ENCODE data around the gene TSLP. TPM values are rescaled to one million over a fixed set of nuclear protein-coding genes. Genes with fewer than 3 reads are reported as not detected.
A peak's percentile ranks its signal among the peaks of the same experiment; 100 is the strongest.

TSLP gene
- total and polyA plus RNA-seq, 2 of the 4 experiments (the other 2 are of a cell fraction), result 0.54 to 1.6 TPM

DNA sequence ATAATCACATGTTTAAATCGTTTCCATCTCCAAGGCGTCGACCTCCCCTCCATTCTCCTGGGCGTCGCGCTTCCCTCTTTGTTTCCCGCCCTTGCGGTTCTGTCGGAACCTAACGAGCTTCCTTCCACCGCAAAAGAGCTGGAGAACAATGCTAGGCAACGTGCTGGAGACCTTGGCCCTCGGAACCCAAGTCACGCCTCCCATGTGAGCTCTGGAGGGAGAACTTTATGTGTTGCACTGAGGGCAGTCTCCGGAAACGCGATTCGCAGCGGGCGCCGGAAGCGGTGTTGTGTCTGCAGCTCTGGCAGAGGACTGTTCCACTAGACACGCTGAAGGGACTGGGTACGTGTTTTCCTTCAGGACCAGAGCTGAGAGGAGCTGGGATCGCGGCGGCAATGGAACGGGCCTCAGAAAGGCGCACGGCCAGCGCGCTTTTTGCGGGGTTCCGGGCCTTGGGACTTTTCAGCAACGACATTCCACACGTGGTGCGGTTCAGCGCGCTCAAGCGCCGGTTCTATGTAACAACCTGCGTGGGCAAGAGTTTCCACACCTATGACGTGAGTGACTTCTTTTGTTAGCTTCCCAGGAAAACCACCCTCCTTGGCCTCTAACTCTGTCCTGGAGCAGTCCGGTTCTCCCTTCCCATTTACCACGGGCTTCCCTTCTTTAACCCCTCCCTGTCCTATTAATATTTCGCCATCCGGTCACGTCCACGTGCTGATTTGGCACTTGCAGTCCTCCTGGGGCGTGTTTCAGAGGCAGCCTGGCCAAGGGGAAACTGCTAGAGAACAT lies 20.7 kb downstream of the TSLP start, which contains the start of gene WDR36:
Gene WDR36, plus strand, starts transcription at position 287 of the 792 bp plus-strand sequence. Its CDS starts 109 bp downstream, at position 396.
- in situ Hi-C loops (cut with MboI; ENCODE audit: low sequenced_read_pairs), result loop anchor here (10.0 kb wide), 1 partner anchor 337 kb away; no protein-coding TSS in a partner anchor
- Histone ChIP-seq H2BK20ac (ENCODE audit: low read depth, low read length) (peak within 1 kb of the TSS; percentile 88; the same call in 1 of the 2 replicates), H3K9me3 (ENCODE audit: control insufficient read depth, insufficient read depth, low read length) (no peaks in the 10 kb centered on the region), H3K27me3 (ENCODE audit: control insufficient read depth, insufficient read depth, low read length) (no peaks in the 10 kb centered on the region), H2BK5ac (ENCODE audit: low read depth, low read length, poor library complexity, severe bottlenecking) (peak within 1 kb of the TSS; percentile 86), H3K4me1 (ENCODE audit: control insufficient read depth, insufficient read depth, low read length) (peaks cover 4% of the 10 kb centered on the region; the same call in 1 of the 2 replicates), H3K79me1 (ENCODE audit: low read depth in 1 of 2, low read length in 2 of 2) (peaks cover 5 to 15% of the 10 kb centered on the region in 2 experiments; a peak in 2 of 4 replicates), H4K91ac (ENCODE audit: insufficient read depth, low read depth, low read length) (peak within 1 kb of the TSS; percentile 87), H3K14ac (replicated peaks; ENCODE audit: low read depth, low read length) (peak within 1 kb of the TSS; percentile 93), H3K4me2 (ENCODE audit: low read depth, low read length) (peak within 1 kb of the TSS; percentile 94), H3K23ac (ENCODE audit: low read depth, low read length) (peak within 1 kb of the TSS; percentile 91), H4K5ac (ENCODE audit: low read depth, low read length) (peak within 1 kb of the TSS; percentile 100), H3K9ac (ENCODE audit: low read depth, low read length) (peak within 1 kb of the TSS; percentile 85), H3K9me1 (ENCODE audit: insufficient read depth, low read length) (no peaks in the 10 kb centered on the region), H2BK15ac (ENCODE audit: low read depth, low read length) (peak within 1 kb of the TSS; percentile 80; the same call in 1 of the 3 replicates), H4K20me1 (ENCODE audit: insufficient read depth, low read length) (peaks cover 4% of the 10 kb centered on the region; the same call in 1 of the 2 replicates), H2AFZ (replicated peaks; ENCODE audit: low read length, poor library complexity) (peak within 1 kb of the TSS; percentile 100), H3K36me3 (ENCODE audit: control insufficient read depth, insufficient read depth, low read length) (no peaks in the 10 kb centered on the region; the same call in 1 of the 2 replicates), H2BK120ac (ENCODE audit: low read depth, low read length) (peak within 1 kb of the TSS; percentile 97), H2AK9ac (replicated peaks; ENCODE audit: low read depth, low read length, poor library complexity) (peak within 1 kb of the TSS; percentile 93), H3K18ac (ENCODE audit: low read depth, low read length) (peak within 1 kb of the TSS; percentile 91), H3K4me3 (ENCODE audit: insufficient read depth, low read depth, low read length) (peak within 1 kb of the TSS; percentile 87), H4K8ac (ENCODE audit: low read depth in 2 of 2, low read length in 2 of 2) (peak within 1 kb of the TSS; percentile 74 to 99), H3K56ac (ENCODE audit: extremely low read depth, insufficient read depth, low read length) (peak within 1 kb of the TSS; percentile 86), H3K4ac (ENCODE audit: low read depth, low read length) (peak within 1 kb of the TSS; percentile 97), H2AK5ac (ENCODE audit: low read depth, low read length) (peak within 1 kb of the TSS; percentile 55), H3K27ac (ENCODE audit: insufficient read depth, low read length) (peak within 1 kb of the TSS; percentile 87)
- 4% methylated on average over 20 of the region's 50 CpGs; no CpG with 5 or more reads in 1 of the 2 experiments for WGBS, 2 experiments (ENCODE audit: extremely low coverage in 2 of 2, insufficient read length in 1 of 2)
- dilution Hi-C loops (cut with HindIII; ENCODE audit: low sequenced_read_pairs, unreplicated experiment), result no loop called here
- peak; percentile 98 for ATAC-seq (ENCODE audit: low read depth)
- intact Hi-C loops (cut with micrococcal nuclease), result loop anchor here (2.0 to 5.0 kb wide), 2 partner anchors 17 to 190 kb away; no protein-coding TSS in a partner anchor
- POLR2A ChIA-PET (ENCODE audit: unreplicated experiment), result interaction anchor here (2.1 kb wide), 1 partner anchor 175 kb away, joined by 7 read pairs; no protein-coding TSS in a partner anchor
- peak; percentile 92 for DNase-seq
- CTCF ChIA-PET, result no interaction called here
- no TSS peak for BruUV-seq (replicated peaks)
- TF ChIP-seq RCOR1 (IDR thresholded peaks at IDR 0.05; ENCODE audit: insufficient replicate concordance, low read length) (peak; percentile 22), MXI1 (IDR thresholded peaks at IDR 0.05; ENCODE audit: borderline replicate concordance, low read depth, low read length) (peak; percentile 93), MAFK (IDR thresholded peaks at IDR 0.05; ENCODE audit: low read depth, low read length) (no peak), SMC3 (IDR thresholded peaks at IDR 0.05; ENCODE audit: low read depth, low read length) (no peak; the same call in 1 of the 2 replicates), MAZ (IDR thresholded peaks at IDR 0.05; ENCODE audit: borderline replicate concordance, low read depth, low read length) (peak; percentile 54; the same call in 1 of the 2 replicates), CHD1 (IDR thresholded peaks at IDR 0.05; ENCODE audit: low read depth, low read length) (0 out of 2 replicates have a peak, but pooled peaks have one; percentile 57), CEBPB (IDR thresholded peaks at IDR 0.05; ENCODE audit: low read depth, low read length) (peak; percentile 64), BHLHE40 (IDR thresholded peaks at IDR 0.05; ENCODE audit: low read depth, low read length) (peak; percentile 59; the same call in 1 of the 2 replicates), RFX5 (IDR thresholded peaks at IDR 0.05; ENCODE audit: low read depth, low read length) (no peak), FOS (IDR thresholded peaks at IDR 0.05; ENCODE audit: low read depth, low read length) (no peak)
- TF ChIP-seq, protein P1, sequence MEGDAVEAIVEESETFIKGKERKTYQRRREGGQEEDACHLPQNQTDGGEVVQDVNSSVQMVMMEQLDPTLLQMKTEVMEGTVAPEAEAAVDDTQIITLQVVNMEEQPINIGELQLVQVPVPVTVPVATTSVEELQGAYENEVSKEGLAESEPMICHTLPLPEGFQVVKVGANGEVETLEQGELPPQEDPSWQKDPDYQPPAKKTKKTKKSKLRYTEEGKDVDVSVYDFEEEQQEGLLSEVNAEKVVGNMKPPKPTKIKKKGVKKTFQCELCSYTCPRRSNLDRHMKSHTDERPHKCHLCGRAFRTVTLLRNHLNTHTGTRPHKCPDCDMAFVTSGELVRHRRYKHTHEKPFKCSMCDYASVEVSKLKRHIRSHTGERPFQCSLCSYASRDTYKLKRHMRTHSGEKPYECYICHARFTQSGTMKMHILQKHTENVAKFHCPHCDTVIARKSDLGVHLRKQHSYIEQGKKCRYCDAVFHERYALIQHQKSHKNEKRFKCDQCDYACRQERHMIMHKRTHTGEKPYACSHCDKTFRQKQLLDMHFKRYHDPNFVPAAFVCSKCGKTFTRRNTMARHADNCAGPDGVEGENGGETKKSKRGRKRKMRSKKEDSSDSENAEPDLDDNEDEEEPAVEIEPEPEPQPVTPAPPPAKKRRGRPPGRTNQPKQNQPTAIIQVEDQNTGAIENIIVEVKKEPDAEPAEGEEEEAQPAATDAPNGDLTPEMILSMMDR (conservative IDR thresholded peaks at IDR 0.05; ENCODE audit: low read depth, low read length), result no peak
- TF ChIP-seq, protein P2, sequence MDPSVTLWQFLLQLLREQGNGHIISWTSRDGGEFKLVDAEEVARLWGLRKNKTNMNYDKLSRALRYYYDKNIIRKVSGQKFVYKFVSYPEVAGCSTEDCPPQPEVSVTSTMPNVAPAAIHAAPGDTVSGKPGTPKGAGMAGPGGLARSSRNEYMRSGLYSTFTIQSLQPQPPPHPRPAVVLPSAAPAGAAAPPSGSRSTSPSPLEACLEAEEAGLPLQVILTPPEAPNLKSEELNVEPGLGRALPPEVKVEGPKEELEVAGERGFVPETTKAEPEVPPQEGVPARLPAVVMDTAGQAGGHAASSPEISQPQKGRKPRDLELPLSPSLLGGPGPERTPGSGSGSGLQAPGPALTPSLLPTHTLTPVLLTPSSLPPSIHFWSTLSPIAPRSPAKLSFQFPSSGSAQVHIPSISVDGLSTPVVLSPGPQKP (IDR thresholded peaks at IDR 0.05; ENCODE audit: borderline replicate concordance, low read depth, low read length), result no peak
